NCI-H526 (cell line): ENCODE data around the gene ST3GAL5.
"Not testable (repeated sequence)": the region's sequence is repeated elsewhere in the genome, so short reads cannot be mapped to it uniquely, and the experiment has no call there.

Experiments
- DNase-seq, 2 experiments: peaks; one replicate each; lab custom pipeline; 2025; lab: John Stamatoyannopoulos, UW

ST3GAL5 gene

DNA sequence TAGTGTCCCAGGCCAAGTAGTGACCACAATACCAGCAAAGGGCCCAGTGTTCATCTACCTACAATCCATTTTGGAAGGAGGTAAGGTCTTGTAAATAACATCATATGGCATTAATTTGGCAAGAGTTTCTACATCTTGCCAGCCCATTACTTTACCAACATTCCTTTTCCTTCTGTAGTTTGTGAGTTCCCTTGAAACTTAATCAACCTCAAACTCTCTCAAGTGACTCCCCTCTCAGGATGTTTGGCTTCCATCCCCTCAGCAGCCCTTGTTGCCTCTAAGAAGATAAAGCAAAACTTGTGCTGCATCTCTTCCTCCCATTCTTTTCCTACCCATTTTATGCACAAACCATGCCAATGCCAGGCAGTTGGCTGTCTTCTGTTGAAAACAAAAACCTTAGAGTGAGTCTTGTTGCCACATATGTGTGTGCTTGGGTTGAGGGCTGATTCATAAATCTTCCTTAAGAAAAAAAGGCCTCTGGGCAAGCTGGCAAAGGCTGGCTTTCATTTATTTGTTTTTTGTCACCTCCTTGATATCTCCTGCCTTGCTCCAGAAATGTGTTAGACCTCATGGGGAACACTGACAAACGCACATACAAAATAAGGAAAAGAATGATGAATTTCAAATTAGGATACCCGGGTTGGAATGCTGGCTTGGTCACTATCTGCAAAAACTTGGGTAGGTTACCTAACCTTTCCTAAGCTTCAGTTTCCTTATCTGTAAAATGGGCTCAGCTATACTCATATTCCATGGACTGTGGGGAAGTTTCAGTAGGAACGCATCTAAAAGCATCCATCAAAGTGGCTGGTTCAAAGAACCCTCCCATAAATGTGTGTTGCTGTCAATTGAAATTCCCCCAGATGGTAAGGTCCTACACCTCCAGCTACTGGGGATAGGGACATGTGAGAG lies 29.4 kb upstream of the ST3GAL5 start:
- DNase-seq, result no peak

- DNase-seq, result no peak
Observed at GRCh38 chr2:85915606-85916303, 27.0 kb upstream of the ST3GAL5 start.

- DNase-seq, result no peak
Observed at GRCh38 chr2:85914922-85915321, 26.1 kb upstream of the ST3GAL5 start.

DNA sequence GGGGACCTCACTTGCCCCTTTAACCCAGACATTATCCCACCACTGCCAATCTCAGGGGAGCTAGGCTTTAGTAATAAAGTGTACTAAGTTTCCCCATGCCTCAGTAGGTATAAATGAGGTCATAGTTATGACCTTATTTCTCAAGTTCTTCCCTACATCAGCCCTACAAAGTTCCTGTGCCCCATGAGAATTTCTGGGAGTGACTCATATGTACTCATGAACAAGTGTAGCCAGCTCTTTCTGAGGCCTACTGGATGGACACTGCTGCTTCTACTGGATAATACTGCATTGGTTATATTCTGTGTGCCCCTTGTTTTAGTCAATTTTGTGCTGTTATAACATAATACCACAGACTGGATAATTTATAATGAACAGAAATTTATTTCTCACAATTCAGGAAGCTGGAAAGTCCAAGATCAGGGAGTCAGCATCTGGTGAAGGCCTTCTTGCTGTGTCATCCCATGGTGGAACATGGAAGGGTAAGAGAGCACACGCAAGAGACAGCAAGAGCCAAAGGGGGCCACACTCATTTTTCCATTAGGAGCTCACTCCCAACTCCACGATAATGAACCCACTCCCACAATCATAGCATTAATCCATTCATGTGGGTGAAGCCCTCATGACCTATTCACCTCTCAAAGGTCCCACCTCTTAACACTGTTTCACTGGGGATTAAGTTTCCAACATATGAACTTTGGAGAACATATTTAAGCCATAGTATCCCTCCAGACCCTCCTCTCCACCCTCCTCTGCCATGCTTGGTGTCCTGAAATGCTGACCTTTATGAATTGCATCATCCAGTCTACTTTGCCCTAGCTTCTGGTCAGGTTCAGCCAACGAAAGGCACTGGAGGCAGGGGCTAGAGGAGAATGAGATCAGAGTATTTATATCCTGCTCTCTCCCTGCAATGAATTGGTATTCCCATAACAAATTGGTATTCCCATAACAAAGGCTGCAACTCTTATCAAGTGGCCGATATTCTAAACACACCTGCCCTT lies 25.4 kb upstream of the ST3GAL5 start:
- no peak for DNase-seq

DNA sequence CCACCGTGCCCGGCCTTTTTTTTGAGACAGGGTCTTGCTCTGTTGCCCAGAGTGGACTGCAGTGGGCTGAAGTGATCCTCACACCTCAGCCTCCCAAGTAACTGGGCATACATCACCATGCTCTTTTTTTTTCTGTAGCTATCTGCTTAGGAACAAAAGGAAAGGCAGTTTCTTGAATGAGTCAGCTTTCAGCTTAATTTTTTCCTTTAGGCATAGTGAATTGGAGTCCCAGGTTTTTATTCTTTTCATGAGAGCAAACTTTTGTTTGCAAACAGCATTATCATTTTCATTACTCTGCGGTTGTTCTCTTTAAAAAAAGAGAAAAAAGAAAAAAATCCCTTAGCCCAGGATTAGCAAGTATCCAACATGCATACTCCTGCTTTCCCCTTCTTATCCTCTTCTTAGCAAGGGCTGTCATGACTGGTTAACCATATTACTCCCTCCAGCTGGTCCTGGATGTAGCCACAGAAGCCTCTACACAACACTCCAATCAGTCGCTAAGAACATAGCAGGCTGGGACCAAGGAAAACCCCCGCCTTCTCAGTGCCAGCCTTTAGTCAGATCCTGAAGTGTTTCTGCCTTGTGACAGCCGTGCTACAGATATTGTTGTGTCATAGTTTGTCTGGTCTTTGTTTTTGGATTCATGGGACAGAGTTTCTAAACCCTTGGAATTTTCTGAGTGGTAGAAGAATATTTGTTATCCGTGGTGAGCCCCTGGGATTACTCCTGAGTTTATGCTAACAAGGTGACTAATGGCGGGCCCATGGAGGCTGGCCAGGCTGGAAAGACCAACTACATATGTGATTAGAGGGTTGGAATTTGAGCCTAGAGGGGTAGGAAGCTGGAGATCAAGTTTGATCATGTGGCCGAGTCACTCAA lies 23.3 kb upstream of the ST3GAL5 start:
- no peak for DNase-seq

- DNase-seq, result no peak
Observed at GRCh38 chr2:85911097-85911496, 22.3 kb upstream of the ST3GAL5 start.

DNA sequence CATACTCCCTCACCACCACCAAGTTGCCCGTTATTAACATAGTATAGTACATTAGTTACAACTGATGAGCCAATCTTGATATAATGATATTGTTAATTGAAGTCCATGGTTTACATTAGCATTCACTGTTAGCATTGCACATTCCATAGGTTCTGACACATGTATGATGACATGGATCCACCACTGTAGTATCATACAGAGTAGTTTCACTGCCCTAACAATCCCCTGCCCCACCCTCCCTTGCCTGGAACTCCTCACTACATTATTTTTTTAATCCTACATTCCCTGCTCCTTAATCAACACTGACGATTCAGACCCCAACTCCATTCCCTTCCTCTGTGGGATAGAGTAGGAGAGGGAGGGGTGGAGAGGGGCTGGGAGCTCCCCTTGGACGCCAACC lies 20.2 kb upstream of the ST3GAL5 start:
- no peak for DNase-seq

- DNase-seq, result no peak
Observed at GRCh38 chr2:85908506-85908905, 19.7 kb upstream of the ST3GAL5 start.

- no peak for DNase-seq
Observed at GRCh38 chr2:85907671-85908157, 18.9 kb upstream of the ST3GAL5 start.

DNA sequence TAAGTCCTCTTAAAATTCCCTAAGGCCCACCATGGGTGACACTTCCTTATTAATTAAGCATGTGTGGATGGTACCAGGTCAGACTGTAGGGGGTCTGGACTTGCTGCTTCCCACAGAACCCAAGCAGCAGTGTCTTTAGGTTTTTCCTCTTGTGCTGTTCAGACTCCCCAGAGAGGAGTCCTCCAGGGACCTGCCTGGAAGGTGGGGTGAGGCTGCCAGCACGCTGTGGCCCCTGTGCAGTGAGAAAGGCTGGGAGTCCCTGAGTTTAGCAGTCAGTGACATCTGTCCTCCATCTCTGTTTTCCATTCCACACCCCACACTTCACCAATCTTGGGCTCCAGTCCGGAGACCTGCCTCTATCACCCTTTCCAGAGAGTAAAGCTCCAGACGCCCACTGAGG lies 18.0 kb upstream of the ST3GAL5 start:
- DNase-seq, result no peak

DNA sequence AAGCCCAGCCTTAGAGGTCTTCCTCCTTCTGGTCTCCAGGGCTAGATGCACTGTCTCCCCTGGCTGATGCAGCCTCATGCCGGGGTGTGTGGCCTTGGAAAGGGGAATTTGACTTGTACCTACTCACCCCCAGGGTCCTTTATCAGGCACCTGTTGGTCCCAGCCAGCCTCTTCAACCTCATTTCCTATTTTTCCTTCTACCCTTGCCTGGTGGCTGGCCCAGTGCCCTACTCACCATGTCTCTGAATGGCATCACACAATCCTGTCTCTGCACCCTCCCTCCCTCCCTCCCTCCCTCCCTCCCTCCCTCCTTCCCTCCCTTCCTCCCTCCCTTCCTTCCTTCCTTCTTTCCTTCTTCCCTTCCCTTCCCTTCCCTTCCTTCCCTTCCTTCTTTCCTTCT lies 17.1 kb upstream of the ST3GAL5 start:
- no peak for DNase-seq

GRCh38 chr2:85905187-85905666 lies 16.4 kb upstream of the ST3GAL5 start:
- DNase-seq, result no peak

DNA sequence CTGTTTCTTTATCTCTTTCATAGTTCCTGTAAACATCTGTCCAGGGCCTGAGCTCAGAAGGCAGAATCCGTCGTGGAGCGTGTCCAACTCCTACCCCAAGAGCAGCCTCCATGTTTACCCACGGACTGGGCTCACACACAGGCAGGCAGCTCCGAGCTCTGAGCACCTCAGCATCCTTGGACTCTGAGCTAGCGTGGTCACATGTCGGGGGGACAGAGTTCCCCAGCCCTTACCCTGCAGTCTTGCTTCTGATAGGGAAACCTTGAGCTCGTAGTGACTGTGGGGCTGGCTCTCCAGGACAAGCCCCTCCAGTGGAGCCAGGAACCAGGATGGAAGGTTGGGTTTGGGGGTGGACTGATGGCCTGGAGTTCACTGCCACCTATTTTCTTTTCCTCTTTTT lies 15.1 kb upstream of the ST3GAL5 start:
- no peak for DNase-seq

DNA sequence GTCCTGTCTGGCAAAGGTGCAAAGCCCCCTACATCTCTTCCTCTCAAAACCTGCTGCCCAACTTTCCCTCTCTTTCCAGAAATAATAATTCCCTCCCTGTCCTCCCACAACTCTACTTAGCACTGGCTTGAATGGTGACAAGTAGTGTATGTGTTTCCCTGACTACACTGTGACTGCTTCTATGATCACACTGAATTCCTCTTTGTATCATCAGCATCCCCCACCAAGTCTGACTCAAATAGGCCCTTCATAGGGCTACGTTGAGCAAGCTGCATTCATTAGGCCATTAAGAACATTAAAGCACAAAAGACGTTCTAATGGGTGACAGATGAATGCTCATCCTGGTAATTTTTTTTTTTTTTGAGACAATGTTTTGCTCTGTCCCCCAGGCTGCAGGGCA lies 13.7 kb upstream of the ST3GAL5 start:
- no peak for DNase-seq

DNA sequence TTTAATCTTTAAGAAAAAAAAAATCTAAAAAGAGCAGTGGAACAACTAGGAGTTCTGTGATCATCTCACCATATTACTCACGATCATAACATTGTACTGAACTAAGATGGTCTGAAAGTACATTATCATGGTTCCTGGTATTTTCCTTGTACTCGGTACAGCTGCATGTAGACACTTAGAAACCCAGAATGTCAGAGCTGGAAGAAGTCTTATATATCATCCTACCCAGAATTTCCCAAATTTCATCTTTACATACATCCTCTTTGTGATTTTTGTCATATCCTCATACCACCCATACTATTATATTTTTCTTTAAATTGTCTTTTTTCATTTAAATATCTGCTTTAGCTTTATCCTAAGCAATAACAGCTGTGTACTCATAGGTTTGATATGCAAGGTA lies 12.4 kb upstream of the ST3GAL5 start:
- DNase-seq, result no peak

DNA sequence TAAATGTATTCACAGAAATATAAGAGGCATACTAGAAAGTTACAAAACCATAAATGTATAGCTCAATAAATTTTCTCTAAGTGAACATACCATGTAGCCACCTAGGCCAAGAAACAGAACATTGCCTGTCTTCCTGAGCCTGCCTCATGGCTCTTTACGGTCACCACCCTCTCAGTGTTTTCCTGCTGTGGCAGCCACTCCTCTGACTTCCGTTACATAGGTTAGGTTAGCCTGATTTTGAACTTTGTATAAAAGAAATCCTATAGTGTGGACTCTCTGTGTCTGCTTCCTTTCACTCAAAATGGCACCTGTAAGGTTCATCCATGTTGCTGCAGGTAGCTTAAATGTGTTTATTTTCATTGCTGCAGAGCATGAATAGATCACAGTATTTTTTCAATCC lies 11.6 kb upstream of the ST3GAL5 start:
- no peak for DNase-seq

- DNase-seq, result no peak
Observed at GRCh38 chr2:85899849-85900248, 11.1 kb upstream of the ST3GAL5 start.

DNA sequence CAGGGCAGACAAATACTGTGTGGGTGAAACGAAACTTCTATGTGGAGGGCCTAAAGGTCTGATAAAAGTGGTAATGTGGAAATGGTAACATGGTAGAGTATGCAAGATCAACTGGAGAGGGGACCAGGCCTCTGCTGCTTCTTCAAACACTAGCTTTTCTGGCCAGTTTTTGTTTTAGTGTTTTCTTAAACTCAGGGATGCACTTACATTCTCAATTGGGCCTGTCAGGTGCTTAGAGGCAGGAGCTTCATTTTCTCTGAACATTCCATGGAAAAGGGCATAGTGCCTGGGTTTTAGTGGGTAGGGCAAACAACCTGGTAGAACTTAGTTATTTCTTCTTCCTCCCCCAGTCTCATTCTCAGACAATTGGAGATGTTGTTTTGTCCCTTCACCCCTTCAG lies 10.5 kb upstream of the ST3GAL5 start:
- DNase-seq, result no peak

- DNase-seq, result no peak
Observed at GRCh38 chr2:85898881-85899280, 10.1 kb upstream of the ST3GAL5 start.

DNA sequence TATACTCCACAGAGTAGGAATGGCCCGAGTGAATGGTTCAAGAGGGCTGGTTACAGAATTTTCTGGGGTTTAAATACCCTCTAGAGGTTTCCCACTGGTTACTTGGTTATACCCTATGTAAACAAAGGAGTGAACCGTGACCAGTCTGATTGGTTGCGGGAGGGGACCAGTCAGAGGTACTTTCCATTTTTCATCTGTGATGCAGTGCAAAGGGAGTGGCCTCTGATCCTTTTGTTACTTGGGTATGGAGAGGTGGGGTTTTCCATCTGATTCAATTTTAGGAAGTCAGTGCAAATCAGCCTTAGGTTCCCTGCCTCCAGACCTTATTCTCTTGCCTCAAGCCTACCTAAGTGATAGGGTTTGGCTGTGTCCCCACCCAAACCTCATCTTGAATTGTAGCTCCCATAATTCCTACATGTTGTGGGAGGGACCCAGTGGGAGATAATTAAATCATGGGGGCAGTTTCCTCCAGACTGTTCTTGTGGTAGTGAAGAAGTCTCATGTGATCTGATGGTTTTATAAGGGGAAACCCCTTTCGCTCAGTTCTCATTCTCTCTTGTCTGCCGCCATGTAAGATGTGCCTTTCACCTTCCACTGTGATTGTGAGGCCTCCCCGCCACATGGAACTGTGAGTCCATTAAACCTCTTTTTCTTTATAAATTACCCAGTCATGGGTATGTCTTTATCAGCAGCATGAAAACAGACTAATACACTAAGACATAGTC lies 5.9 kb upstream of the ST3GAL5 start:
- DNase-seq, result not testable (repeated sequence)
